ENCODE results near the gene TCEA3.
A peak's percentile ranks its signal among the peaks of the same experiment; 100 is the strongest.

The TCEA3 gene

GRCh38 chr1:23420778-23421177, 3.8 kb downstream of the TCEA3 start:
- FAIRE-seq, result no peak

- FAIRE-seq, result no peak
Observed at GRCh38 chr1:23419180-23419579, 5.4 kb downstream of the TCEA3 start.

- no peak for FAIRE-seq
Observed at GRCh38 chr1:23417570-23417969, 7.0 kb downstream of the TCEA3 start.

- no peak for FAIRE-seq
Observed at GRCh38 chr1:23416964-23417363, 7.6 kb downstream of the TCEA3 start.

GRCh38 chr1:23408797-23409290, 15.7 kb downstream of the TCEA3 start:
- FAIRE-seq, result no peak

GRCh38 chr1:23407016-23407630, 17.4 kb downstream of the TCEA3 start:
- FAIRE-seq, result no peak

GRCh38 chr1:23405946-23406345, 18.6 kb downstream of the TCEA3 start:
- FAIRE-seq, result no peak

GRCh38 chr1:23403735-23404486, 20.6 kb downstream of the TCEA3 start:
- FAIRE-seq, result no peak

GRCh38 chr1:23403355-23403734, 21.2 kb downstream of the TCEA3 start:
- no peak for FAIRE-seq

- FAIRE-seq, result no peak
Observed at GRCh38 chr1:23403038-23403336, 21.6 kb downstream of the TCEA3 start.

GRCh38 chr1:23402286-23403037, 22.1 kb downstream of the TCEA3 start:
- FAIRE-seq, result no peak

- FAIRE-seq, result no peak
Observed at GRCh38 chr1:23401313-23401712, 23.2 kb downstream of the TCEA3 start.

- no peak for FAIRE-seq
Observed at GRCh38 chr1:23400324-23401114, 24.0 kb downstream of the TCEA3 start.

GRCh38 chr1:23399229-23399628, 25.3 kb downstream of the TCEA3 start:
- FAIRE-seq, result no peak

GRCh38 chr1:23397908-23398307, 26.6 kb downstream of the TCEA3 start:
- no peak for FAIRE-seq

- FAIRE-seq, result no peak
Observed at GRCh38 chr1:23396380-23396779, 28.2 kb downstream of the TCEA3 start.

- FAIRE-seq, result no peak
Observed at GRCh38 chr1:23395849-23396248, 28.7 kb downstream of the TCEA3 start.

GRCh38 chr1:23395154-23395724, 29.3 kb downstream of the TCEA3 start:
- no peak for FAIRE-seq

GRCh38 chr1:23394684-23395083, 29.9 kb downstream of the TCEA3 start:
- FAIRE-seq, result no peak

GRCh38 chr1:23394181-23394580, 30.4 kb downstream of the TCEA3 start:
- FAIRE-seq, result no peak

GRCh38 chr1:23393706-23394105, 30.8 kb downstream of the TCEA3 start:
- no peak for FAIRE-seq

- FAIRE-seq, result peak; percentile 94
Observed at GRCh38 chr1:23392125-23392855, 32.3 kb downstream of the TCEA3 start.
